Activated CD8-positive, alpha-beta memory T cell treated with anti-CD3 and anti-CD28 coated beads, Interleukin-2, amount 50 U/mL, for 1 hour (primary cell): ENCODE measurements around the gene EYS.
"Not testable (repeated sequence)": the region's sequence is repeated elsewhere in the genome, so short reads cannot be mapped to it uniquely, and the experiment has no call there.

Experiments
- DNase-seq: peaks from one replicate; pipeline ENCODE4 v3.0.0-alpha.2; 2020; ENCODE audit errors: extremely low read depth

Gene EYS

GRCh38 chr6:64046746-64047208 lies 1660.2 kb downstream of the EYS start:
- no peak for DNase-seq

GRCh38 chr6:64041373-64041772 lies 1665.7 kb downstream of the EYS start:
- DNase-seq, result no peak

GRCh38 chr6:64040113-64040512 lies 1666.9 kb downstream of the EYS start:
- DNase-seq, result no peak

GRCh38 chr6:64037427-64037826 lies 1669.6 kb downstream of the EYS start:
- DNase-seq, result no peak

GRCh38 chr6:64034910-64035655 lies 1671.9 kb downstream of the EYS start:
- no peak for DNase-seq

- DNase-seq, result no peak
Observed at GRCh38 chr6:64034291-64034690, 1672.7 kb downstream of the EYS start.

GRCh38 chr6:64030950-64031618 lies 1675.9 kb downstream of the EYS start:
- not testable (repeated sequence) for DNase-seq

- DNase-seq, result no peak
Observed at GRCh38 chr6:64023693-64024092, 1683.3 kb downstream of the EYS start.

GRCh38 chr6:64014595-64014994 lies 1692.4 kb downstream of the EYS start:
- no peak for DNase-seq

GRCh38 chr6:64013011-64013410 lies 1694.0 kb downstream of the EYS start:
- DNase-seq, result no peak

GRCh38 chr6:64012351-64013001 lies 1694.5 kb downstream of the EYS start:
- DNase-seq, result no peak

- no peak for DNase-seq
Observed at GRCh38 chr6:64010666-64011065, 1696.4 kb downstream of the EYS start.

- no peak for DNase-seq
Observed at GRCh38 chr6:64010010-64010409, 1697.0 kb downstream of the EYS start.

GRCh38 chr6:64006246-64006645 lies 1700.8 kb downstream of the EYS start:
- DNase-seq, result no peak

- DNase-seq, result no peak
Observed at GRCh38 chr6:64000818-64001491, 1706.1 kb downstream of the EYS start.

- no peak for DNase-seq
Observed at GRCh38 chr6:63999613-64000012, 1707.4 kb downstream of the EYS start.

- no peak for DNase-seq
Observed at GRCh38 chr6:63998991-63999390, 1708.0 kb downstream of the EYS start.

- no peak for DNase-seq
Observed at GRCh38 chr6:63997734-63998133, 1709.3 kb downstream of the EYS start.

- no peak for DNase-seq
Observed at GRCh38 chr6:63997221-63997620, 1709.8 kb downstream of the EYS start.

- no peak for DNase-seq
Observed at GRCh38 chr6:63985223-63985622, 1721.8 kb downstream of the EYS start.

- DNase-seq, result no peak
Observed at GRCh38 chr6:63975699-63976098, 1731.3 kb downstream of the EYS start.

GRCh38 chr6:63968650-63969049 lies 1738.4 kb downstream of the EYS start:
- DNase-seq, result no peak
